ENCODE data around the gene KDM6A.
"Not testable (repeated sequence)": the region's sequence is repeated elsewhere in the genome, so short reads cannot be mapped to it uniquely, and the experiment has no call there.

DNA sequence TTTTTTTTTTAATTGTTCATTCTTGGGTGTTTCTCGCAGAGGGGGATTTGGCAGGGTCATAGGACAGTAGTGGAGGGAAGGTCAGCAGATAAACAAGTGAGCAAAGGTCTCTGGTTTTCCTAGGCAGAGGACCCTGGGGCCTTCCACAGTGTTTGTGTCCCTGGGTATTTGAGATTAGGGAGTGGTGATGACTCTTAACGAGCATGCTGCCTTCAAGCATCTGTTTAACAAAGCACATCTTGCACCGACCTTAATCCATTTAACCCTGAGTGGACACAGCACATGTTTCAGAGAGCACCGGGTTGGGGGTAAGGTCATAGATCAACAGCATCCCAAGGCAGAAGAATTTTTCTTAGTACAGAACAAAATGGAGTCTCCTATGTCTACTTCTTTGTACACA is 37.5 kb downstream of the KDM6A start:
- TF ChIP-seq NFYB, NCOA1 (CRISPR knock-in tag; IDR thresholded peaks at IDR 0.05): not testable (repeated sequence)
